Mammary epithelial cell (primary cell): ENCODE data around the gene RET.

Experiments
- CTCF ChIP-seq, 2 donors: IDR thresholded peaks in 1 of 2; conservative IDR thresholded peaks in 1 of 2; 2 replicates each; pipeline ENCODE4 v1.5.1; 2011 to 2012; ENCODE audit warnings: inconsistent platforms in 2 of 2, low read length in 2 of 2, mild to moderate bottlenecking in 2 of 2, control low read depth in 1 of 2, low read depth in 1 of 2; ENCODE audit not compliant: insufficient read depth in 1 of 2; ENCODE audit errors: extremely low read depth in 1 of 2
- EZH2 ChIP-seq: IDR thresholded peaks from 2 replicates; pipeline ENCODE4 v1.6.1; 2012; ENCODE audit warnings: low read length, inconsistent platforms, borderline replicate concordance

- TF ChIP-seq CTCF (conservative IDR thresholded peaks at IDR 0.05 in 1 of 2, IDR thresholded peaks at IDR 0.05 in 1 of 2; ENCODE audit: extremely low read depth in 1 of 2, insufficient read depth in 1 of 2, low read depth in 1 of 2, low read length in 2 of 2) (no peak), EZH2 (no peak)
These were observed 15.1 kb upstream of the RET start for GRCh38 chr10:43061760-43062159.
